ENCODE data around the gene ADCK2.
"Not testable (repeated sequence)": the region's sequence is repeated elsewhere in the genome, so short reads cannot be mapped to it uniquely, and the experiment has no call there.

ADCK2 gene

GRCh38 chr7:140672382-140673062 lies at the start of gene ADCK2:
ADCK2 (plus strand) TSS chr7:140672945; CDS start chr7:140673331, 386 bp downstream.
- no peak for DNase-seq

GRCh38 chr7:140623980-140624379 lies 48.8 kb upstream of the ADCK2 start:
- DNase-seq: no peak

GRCh38 chr7:140624392-140625191 lies 48.2 kb upstream of the ADCK2 start:
- DNase-seq: no peak

- DNase-seq: not testable (repeated sequence)
These were observed 47.6 kb upstream of the ADCK2 start for GRCh38 chr7:140625192-140625558.

DNA sequence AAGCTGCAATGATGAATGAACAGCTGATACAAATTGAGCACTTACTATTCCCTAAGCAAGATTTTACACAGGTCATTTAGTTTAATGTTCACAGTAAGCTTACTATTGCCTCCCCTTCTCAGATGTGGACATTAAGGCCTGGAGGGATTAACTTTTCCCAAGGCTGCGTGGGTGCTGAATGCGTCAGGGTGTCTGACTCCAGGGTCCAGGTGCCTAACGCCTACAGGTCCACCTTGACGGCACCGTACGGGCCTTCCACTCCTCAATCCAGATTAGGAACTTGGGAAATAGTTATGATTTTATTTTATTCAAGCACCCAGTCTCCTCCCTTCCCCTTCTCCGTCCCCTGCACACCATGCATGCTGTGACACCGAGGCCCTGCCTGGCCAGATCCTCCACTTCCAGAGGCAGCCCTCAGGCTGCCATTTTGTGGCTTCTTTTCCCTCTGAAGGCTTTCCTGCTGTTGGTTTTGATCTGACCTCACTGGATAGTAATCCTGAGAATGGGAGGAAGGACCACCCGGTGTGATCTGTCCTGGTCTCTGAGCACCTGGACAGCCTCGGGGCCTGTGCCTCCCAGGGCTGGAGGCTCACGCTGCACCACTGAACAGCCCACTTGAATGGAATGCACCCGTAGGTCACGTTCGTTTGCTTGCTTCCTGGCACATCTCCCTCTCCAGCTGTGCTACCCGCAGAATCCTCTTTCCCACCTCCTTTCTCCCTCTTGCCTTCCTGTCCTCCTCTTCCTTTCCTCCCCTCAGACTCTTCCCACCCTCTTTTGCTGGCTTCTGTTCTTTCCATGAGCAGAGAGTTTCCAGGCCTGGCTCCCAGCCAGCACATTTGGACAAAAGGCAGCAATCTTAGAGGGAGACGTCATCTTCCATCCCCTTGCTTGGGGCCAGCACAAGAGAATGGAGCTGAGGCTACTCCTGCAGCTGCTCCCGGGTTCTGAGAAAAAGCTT lies 46.6 kb upstream of the ADCK2 start:
- peak; percentile 93 for DNase-seq

GRCh38 chr7:140631021-140631420 lies 41.7 kb upstream of the ADCK2 start:
- DNase-seq: no peak

GRCh38 chr7:140631602-140632001 lies 41.1 kb upstream of the ADCK2 start:
- no peak for DNase-seq

DNA sequence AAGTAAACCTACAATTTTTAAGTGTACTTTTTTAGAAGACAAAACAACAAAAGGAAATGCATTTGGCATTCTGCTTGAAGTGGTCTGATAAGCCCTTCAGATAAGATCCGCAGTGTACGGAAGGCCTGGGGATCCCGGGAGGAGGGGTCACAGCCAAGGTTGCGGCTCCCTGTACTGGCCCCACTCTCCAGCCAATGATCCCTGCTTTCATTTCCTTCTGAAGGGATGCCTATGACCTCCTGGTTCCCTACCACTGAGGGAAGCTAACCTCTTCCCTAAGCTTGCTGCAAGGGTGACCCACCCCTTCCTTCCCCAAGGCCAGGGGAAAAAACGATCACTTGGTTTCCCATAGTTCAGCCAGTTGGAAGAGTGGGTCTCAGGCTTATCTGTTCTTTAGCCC lies 37.4 kb upstream of the ADCK2 start:
- DNase-seq: no peak

DNA sequence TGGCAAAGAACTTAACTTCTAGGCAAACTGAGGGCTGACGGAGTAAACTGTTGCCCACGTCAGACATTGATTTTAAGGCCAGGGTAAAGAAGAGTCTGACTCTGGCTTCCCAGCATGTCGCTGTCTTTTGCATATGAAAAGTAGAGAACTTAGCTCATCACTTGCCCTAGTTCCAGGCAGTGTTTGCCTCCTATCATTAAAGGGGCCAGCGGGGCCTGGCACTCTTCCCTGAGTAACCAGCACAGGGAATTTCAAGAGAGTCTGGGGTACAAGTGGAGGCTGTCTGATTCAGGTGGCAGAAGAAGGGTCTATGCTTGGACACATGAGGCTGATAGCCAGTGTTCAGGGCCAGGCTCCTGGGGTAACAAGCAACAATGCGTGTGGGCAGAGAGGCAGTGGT lies 36.9 kb upstream of the ADCK2 start:
- no peak for DNase-seq

GRCh38 chr7:140637400-140637799 lies 35.3 kb upstream of the ADCK2 start:
- DNase-seq: no peak

GRCh38 chr7:140638173-140638791 lies 34.5 kb upstream of the ADCK2 start:
- DNase-seq: no peak

- no peak for DNase-seq
These were observed 33.2 kb upstream of the ADCK2 start for GRCh38 chr7:140639366-140640053.

DNA sequence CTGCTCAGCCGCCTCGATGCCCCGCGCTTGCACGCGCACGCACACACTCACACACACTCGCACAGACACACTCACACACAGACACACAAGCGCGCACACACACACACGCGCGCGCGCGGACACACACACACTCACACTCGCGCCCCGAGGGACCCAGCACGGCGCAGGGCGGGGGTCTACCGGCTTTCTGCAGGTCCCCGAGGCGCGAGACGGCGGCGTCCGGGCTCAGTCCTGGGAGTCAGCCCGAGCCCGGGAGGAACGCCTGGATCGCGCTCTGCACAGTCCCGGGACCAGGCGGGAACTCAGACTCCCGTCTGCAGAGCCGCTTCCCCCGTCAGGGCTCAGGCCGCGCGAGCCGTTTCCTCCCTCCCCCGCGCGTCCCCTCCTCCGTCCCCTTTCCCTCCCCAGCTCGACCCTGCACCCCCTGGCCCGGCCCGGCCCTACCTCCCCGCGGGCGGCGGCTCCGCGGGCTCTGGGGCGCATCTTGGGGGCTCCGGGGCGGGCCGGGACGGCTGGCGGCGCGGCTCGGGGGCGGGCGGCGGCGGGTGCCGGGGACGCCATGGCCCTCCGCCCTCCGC lies 32.6 kb upstream of the ADCK2 start:
- DNase-seq: no peak

GRCh38 chr7:140640727-140641523 lies 31.8 kb upstream of the ADCK2 start, which contains the start of gene DENND2A:
DENND2A (minus strand) TSS chr7:140640813; CDS start chr7:140602397, 38,416 bp downstream.
- DNase-seq: peak; percentile 64

DNA sequence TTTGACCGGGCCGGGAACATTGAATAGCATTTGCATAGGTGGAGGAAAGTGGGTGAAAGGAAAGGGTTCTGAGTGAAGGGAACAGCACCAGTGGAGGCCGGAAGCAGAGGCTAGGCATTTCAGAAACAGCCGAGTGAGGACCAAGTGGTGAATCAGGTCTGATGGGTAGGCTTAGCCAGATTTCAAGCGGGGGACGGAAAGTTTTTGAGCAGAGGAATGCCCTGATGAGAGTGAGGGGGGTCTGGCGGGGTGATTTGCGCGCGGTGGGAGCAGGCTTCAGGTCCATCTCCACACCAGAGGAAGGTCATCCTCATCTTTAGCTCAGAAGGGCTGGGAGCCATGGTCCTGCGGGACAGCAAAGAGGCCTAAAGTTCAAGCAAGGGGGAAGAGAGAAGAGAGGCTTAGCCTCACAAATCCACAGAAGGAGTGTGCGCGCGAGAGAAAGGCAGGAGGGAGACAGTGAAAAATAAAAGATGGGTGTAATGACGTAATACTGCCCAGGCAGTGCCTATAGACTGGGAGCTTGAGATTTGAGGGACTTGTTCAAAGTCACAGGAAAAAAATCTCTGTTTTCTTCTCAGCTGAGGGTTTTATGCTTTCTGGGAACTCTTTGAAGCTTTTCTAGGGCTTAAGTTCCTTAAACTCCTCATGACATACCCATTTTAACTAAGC lies 31.1 kb upstream of the ADCK2 start:
- DNase-seq: no peak

DNA sequence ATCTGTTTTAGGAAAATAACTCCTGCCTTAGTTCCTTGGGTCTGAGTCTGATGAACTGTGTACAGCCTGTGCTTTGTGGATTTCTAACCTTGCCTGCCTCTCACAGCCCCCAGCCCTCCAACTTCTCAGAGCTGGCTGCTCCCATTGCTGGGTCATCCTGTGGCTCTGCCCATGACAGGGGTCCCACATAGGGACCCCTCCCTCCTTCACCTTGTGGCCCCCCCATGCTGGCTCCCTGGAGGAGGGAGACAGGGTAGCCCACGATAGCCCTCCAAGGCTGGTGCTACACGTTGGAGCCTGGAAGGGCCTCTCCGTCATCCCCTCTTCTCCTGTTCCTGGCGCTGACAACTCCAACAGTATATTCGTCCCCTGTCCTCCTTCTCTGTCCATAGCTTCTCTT lies 29.3 kb upstream of the ADCK2 start:
- no peak for DNase-seq

- not testable (repeated sequence) for DNase-seq
These were observed 28.0 kb upstream of the ADCK2 start for GRCh38 chr7:140644761-140645160.

- DNase-seq: no peak
These were observed 27.4 kb upstream of the ADCK2 start for GRCh38 chr7:140645166-140645900.

- peak; percentile 68 for DNase-seq
These were observed 25.7 kb upstream of the ADCK2 start for GRCh38 chr7:140646931-140647647.
